HepG2 (cell line): ENCODE measurements around the gene MAFF. TPM values are rescaled to one million over a fixed set of nuclear protein-coding genes. Genes with fewer than 3 reads are reported as not detected.

Experiments used
- ATAC-seq: fragments of 200-7000 bp; cut with Tn5 transposase; 3 replicates; pipeline ENCODE4 v1.9.1; 2020; ENCODE audit warnings: mild to moderate bottlenecking, moderate library complexity
- BruUV-seq: library from RNA; stranded (reverse); fragments of 400-500 nt; replicated peaks from 2 replicates; lab custom pipeline; 2021; lab: Mats Ljungman, UMichigan
- CTCF ChIA-PET: fragments of 300-600 bp; formaldehyde crosslinking; extraction: SDS; loops from one replicate; lab custom pipeline; 2021; ENCODE audit warnings: low total read pairs, inconsistent platforms, low intra/inter-chr PET ratio; lab: Yijun Ruan, JAX
- POLR2A ChIA-PET: fragments of 350-600 bp; sonication (Branson Sonifier 250); formaldehyde crosslinking; loops from one replicate; lab custom pipeline; 2020; ENCODE audit warnings: antibody characterized with exemption, inconsistent platforms; lab: Yijun Ruan, JAX
- DNase-seq: peaks from one replicate; pipeline ENCODE4 v3.0.0-alpha.2; 2015; ENCODE audit warnings: low spot score
- FAIRE-seq: peaks from 3 replicates; lab custom pipeline; 2011; peaks lifted over from hg19 to GRCh38; lab: Jason Lieb, UNC
- H2AFZ ChIP-seq: one replicate; pipeline ENCODE4 v1.6.1; 2011; ENCODE audit warnings: low read length, inconsistent platforms
- H3K27ac ChIP-seq: fragments of 300-600 bp; 3 replicates; pipeline ENCODE4 v1.8.0; 2011; ENCODE audit warnings: mixed run types, mild to moderate bottlenecking, mixed read lengths, low read length, inconsistent platforms; ENCODE audit not compliant: insufficient read depth; ENCODE audit errors: extremely low read length
- H3K27me3 ChIP-seq, 2 experiments: fragments of 200-600 bp in 1 of 2; 2 replicates in 1 of 2; 3 replicates in 1 of 2; pipeline versions ENCODE4 v1.6.0 to v1.8.0; 2011; ENCODE audit warnings: low read length in 2 of 2, mild to moderate bottlenecking in 2 of 2, moderate library complexity in 2 of 2, inconsistent platforms in 1 of 2; ENCODE audit not compliant: insufficient read depth in 2 of 2, control insufficient read depth in 1 of 2
- H3K36me3 ChIP-seq, 2 experiments: fragments of 200-600 bp in 1 of 2; replicated peaks in 1 of 2; 2 replicates in 1 of 2; 3 replicates in 1 of 2; pipeline versions ENCODE4 v1.5.1 to v1.8.0; 2011; ENCODE audit warnings: low read length in 2 of 2, inconsistent platforms in 1 of 2; ENCODE audit not compliant: insufficient read depth in 2 of 2, control insufficient read depth in 1 of 2
- H3K4me1 ChIP-seq: 2 replicates; pipeline ENCODE4 v1.5.1; 2012; ENCODE audit warnings: low read length, inconsistent platforms; ENCODE audit not compliant: insufficient read depth
- H3K4me2 ChIP-seq: 2 replicates; pipeline ENCODE4 v1.6.0; 2011; ENCODE audit warnings: low read depth, low read length, inconsistent platforms
- H3K4me3 ChIP-seq, 3 experiments: fragments of 200-600 bp in 1 of 3; sonication (generic), shearing (Covaris generic) in 1 of 3; replicated peaks in 1 of 3; 2 replicates each; pipeline ENCODE4 v1.5.1; 2011 to 2016; ENCODE audit warnings: low read length in 3 of 3, inconsistent platforms in 2 of 3, low read depth in 2 of 3, mild to moderate bottlenecking in 2 of 3, control low read depth in 1 of 3, mixed read lengths in 1 of 3; ENCODE audit not compliant: insufficient read depth in 1 of 3
- H3K79me2 ChIP-seq: one replicate; pipeline ENCODE4 v1.6.1; 2011; ENCODE audit warnings: low read length, inconsistent platforms; ENCODE audit not compliant: insufficient read depth
- H3K9ac ChIP-seq: 2 replicates; pipeline ENCODE4 v1.6.0; 2011; ENCODE audit warnings: mild to moderate bottlenecking, low read depth, low read length, inconsistent platforms; ENCODE audit not compliant: insufficient read depth
- H3K9me3 ChIP-seq: 2 replicates; pipeline ENCODE4 v1.5.1; 2012; ENCODE audit warnings: mild to moderate bottlenecking, low read length
- H4K20me1 ChIP-seq: 2 replicates; pipeline ENCODE4 v1.6.0; 2011; ENCODE audit warnings: inconsistent platforms, mild to moderate bottlenecking, low read length, moderate library complexity; ENCODE audit not compliant: insufficient read depth
- AGO1 ChIP-seq: fragments of 200-400 bp; formaldehyde crosslinking; IDR thresholded peaks from 2 replicates; pipeline ENCODE4 v1.6.1; 2017; ENCODE audit warnings: mild to moderate bottlenecking, low read depth, low read length, moderate library complexity; ENCODE audit not compliant: poor library complexity, severe bottlenecking
- ATAD3A ChIP-seq: sonication (generic); formaldehyde crosslinking; IDR thresholded peaks from 2 replicates; pipeline ENCODE4 v1.4.0; 2020; ENCODE audit warnings: missing genetic modification reagents
- GTF2F1 ChIP-seq: fragments of 150-350 bp; IDR thresholded peaks from 2 replicates; pipeline ENCODE4 v1.6.1; 2014; ENCODE audit warnings: low read length
- HCFC1 ChIP-seq: fragments of 150-350 bp; IDR thresholded peaks from 2 replicates; pipeline ENCODE4 v1.6.1; 2014; ENCODE audit warnings: low read depth, low read length
- KLF6 ChIP-seq: IDR thresholded peaks from 2 replicates; pipeline ENCODE4 v1.8.0; 2016; ENCODE audit warnings: missing biosample characterization, missing genetic modification reagents
- SRSF4 ChIP-seq: fragments of 200-400 bp; formaldehyde crosslinking; IDR thresholded peaks from one replicate; pipeline ENCODE4 v1.6.1; 2018; ENCODE audit warnings: mild to moderate bottlenecking, low read depth, low read length, moderate library complexity; ENCODE audit not compliant: poor library complexity, severe bottlenecking
- ZBTB46 ChIP-seq: sonication (generic); formaldehyde crosslinking; IDR thresholded peaks from 2 replicates; pipeline ENCODE4 v1.4.0; 2020; ENCODE audit warnings: mild to moderate bottlenecking, missing genetic modification reagents, borderline replicate concordance
- ZMYM3 ChIP-seq: sonication (generic); formaldehyde crosslinking; IDR thresholded peaks from 2 replicates; pipeline ENCODE4 v1.5.1; 2020; ENCODE audit warnings: mild to moderate bottlenecking, missing genetic modification reagents
- ZNF335 ChIP-seq: sonication (generic); formaldehyde crosslinking; IDR thresholded peaks from 2 replicates; pipeline ENCODE4 v1.4.0; 2020; ENCODE audit warnings: missing genetic modification reagents
- ZNF432 ChIP-seq: sonication (generic); formaldehyde crosslinking; IDR thresholded peaks from 2 replicates; pipeline ENCODE4 v1.5.0; 2020; ENCODE audit warnings: missing genetic modification reagents, mild to moderate bottlenecking, borderline replicate concordance
- WGBS: methylation state at CpG from one replicate; pipeline ENCODE4 v1.1.6; 2017; ENCODE audit warnings: low lambda C conversion rate; 5-methylcytosine and 5-hydroxymethylcytosine counted together
- in situ Hi-C: cut with HindIII; loops from 2 replicates; pipeline ENCODE4 v1.10.0; 2017; ENCODE audit warnings: low pct_unique_long_range_greater_than_20kb; ENCODE audit not compliant: extremely low pct_ligation_motif_present
- intact Hi-C: fragments of 100-400 bp; cut with micrococcal nuclease; formaldehyde crosslinking; loops from one replicate; pipeline ENCODE4 v1.10.0; 2022; ENCODE audit not compliant: unreplicated experiment
- polyA plus RNA-seq, 8 experiments: library from polyadenylated mRNA; depleted of rRNA in 3 of 8; stranded (reverse) in 7 of 8; unstranded in 1 of 8; fragments of >200 nt; fragmentation: Illumina TruSeq in 4 of 8; extraction: Trizol in 4 of 8; gene quantifications; 2 replicates each; pipeline versions ENCODE4 v1.2.1 to v1.2.3, GENCODE V29; 2011 to 2016; ENCODE audit warnings: low read depth in 4 of 8, missing spikeins in 1 of 8, mixed read lengths in 1 of 8; ENCODE audit not compliant: insufficient read depth in 1 of 8
- total RNA-seq, 5 experiments: library from RNA; depleted of rRNA; stranded (reverse); fragments of >200 nt; fragmentation: Illumina TruSeq; extraction: Trizol; gene quantifications; 2 replicates each; pipeline ENCODE4 v1.2.3, GENCODE V29; 2016; ENCODE audit warnings: low read depth in 1 of 5
- TF ChIP-seq, protein P1 (sequence below): sonication (generic); formaldehyde crosslinking; IDR thresholded peaks from 2 replicates; pipeline ENCODE4 v1.4.0; 2020; ENCODE audit warnings: missing genetic modification reagents
- TF ChIP-seq, protein P2 (sequence below): sonication (generic); formaldehyde crosslinking; IDR thresholded peaks from 2 replicates; pipeline ENCODE4 v1.4.0; 2020; ENCODE audit warnings: missing genetic modification reagents
- TF ChIP-seq, protein P3 (sequence below): sonication (generic); formaldehyde crosslinking; IDR thresholded peaks from 2 replicates; pipeline ENCODE4 v1.9.0; 2021; ENCODE audit warnings: missing genetic modification reagents, mild to moderate bottlenecking, borderline replicate concordance

The MAFF gene
- total and polyA plus RNA-seq, 2 of the 13 experiments (the other 11 are each of a cell fraction or from before 2014, with no cell fraction given) = 5.4 to 14.3 TPM

GRCh38 chr22:38246692-38247091, 44.9 kb downstream of the MAFF start:
- no peak overlapping the region for H3K27ac ChIP-seq
- ATAC-seq (no peak), DNase-seq (no peak), FAIRE-seq (no peak)
- H2AFZ ChIP-seq = no peak overlapping the region
- peaks cover 15% of the 10 kb centered on the region for H3K4me1 ChIP-seq
- CTCF ChIA-PET = no interaction called here
- in situ Hi-C loops (no loop called here), intact Hi-C loops (no loop called here)
- peaks cover 7% of the 10 kb centered on the region for H3K79me2 ChIP-seq
- peaks cover 11 to 30% of the 10 kb centered on the region in 2 experiments; a peak in 4 of 5 replicates for H3K36me3 ChIP-seq
- TF ChIP-seq ZMYM3 (no peak), ZNF432 (no peak), SRSF4 (no peak), ZNF335 (CRISPR knock-in tag) (no peak), KLF6 (CRISPR knock-in tag) (no peak), ZBTB46 (CRISPR knock-in tag) (no peak), HCFC1 (no peak), AGO1 (no peak), GTF2F1 (no peak), ATAD3A (CRISPR knock-in tag) (no peak)
- TF ChIP-seq, protein P1, sequence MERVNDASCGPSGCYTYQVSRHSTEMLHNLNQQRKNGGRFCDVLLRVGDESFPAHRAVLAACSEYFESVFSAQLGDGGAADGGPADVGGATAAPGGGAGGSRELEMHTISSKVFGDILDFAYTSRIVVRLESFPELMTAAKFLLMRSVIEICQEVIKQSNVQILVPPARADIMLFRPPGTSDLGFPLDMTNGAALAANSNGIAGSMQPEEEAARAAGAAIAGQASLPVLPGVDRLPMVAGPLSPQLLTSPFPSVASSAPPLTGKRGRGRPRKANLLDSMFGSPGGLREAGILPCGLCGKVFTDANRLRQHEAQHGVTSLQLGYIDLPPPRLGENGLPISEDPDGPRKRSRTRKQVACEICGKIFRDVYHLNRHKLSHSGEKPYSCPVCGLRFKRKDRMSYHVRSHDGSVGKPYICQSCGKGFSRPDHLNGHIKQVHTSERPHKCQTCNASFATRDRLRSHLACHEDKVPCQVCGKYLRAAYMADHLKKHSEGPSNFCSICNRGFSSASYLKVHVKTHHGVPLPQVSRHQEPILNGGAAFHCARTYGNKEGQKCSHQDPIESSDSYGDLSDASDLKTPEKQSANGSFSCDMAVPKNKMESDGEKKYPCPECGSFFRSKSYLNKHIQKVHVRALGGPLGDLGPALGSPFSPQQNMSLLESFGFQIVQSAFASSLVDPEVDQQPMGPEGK = no peak
- TF ChIP-seq, protein P2, sequence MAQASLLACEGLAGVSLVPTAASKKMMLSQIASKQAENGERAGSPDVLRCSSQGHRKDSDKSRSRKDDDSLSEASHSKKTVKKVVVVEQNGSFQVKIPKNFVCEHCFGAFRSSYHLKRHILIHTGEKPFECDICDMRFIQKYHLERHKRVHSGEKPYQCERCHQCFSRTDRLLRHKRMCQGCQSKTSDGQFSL (CRISPR knock-in tag) = no peak
- TF ChIP-seq, protein P3, sequence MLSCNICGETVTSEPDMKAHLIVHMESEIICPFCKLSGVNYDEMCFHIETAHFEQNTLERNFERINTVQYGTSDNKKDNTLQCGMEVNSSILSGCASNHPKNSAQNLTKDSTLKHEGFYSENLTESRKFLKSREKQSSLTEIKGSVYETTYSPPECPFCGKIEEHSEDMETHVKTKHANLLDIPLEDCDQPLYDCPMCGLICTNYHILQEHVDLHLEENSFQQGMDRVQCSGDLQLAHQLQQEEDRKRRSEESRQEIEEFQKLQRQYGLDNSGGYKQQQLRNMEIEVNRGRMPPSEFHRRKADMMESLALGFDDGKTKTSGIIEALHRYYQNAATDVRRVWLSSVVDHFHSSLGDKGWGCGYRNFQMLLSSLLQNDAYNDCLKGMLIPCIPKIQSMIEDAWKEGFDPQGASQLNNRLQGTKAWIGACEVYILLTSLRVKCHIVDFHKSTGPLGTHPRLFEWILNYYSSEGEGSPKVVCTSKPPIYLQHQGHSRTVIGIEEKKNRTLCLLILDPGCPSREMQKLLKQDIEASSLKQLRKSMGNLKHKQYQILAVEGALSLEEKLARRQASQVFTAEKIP (CRISPR knock-in tag) = no peak
- no peaks in the 10 kb centered on the region for H3K9me3 ChIP-seq
- H3K27me3 ChIP-seq = no peaks in the 10 kb centered on the region
- no peak overlapping the region for H3K4me2 ChIP-seq
- POLR2A ChIA-PET = no interaction called here
- 0 out of 2 replicates have a peak, but pooled peaks cover 7% of the 10 kb centered on the region for H4K20me1 ChIP-seq
- BruUV-seq = no TSS peak
- no peak overlapping the region for H3K4me3 ChIP-seq
- 98% methylated on average over 5 of the region's 5 CpGs for WGBS
- H3K9ac ChIP-seq = no peak overlapping the region
